GM12875 (cell line): Measurements from ENCODE around the gene RPS27L.

ENCODE experiments used
- H3K4me3 ChIP-seq: one replicate; pipeline ENCODE4 v1.5.1; 2011; ENCODE audit warnings: low read depth, low read length, control low read depth
- CTCF ChIP-seq: IDR thresholded peaks from 2 replicates; pipeline ENCODE4 v1.5.1; 2011; ENCODE audit warnings: low read depth, mild to moderate bottlenecking, control low read depth, inconsistent platforms, low read length, moderate library complexity, borderline replicate concordance; ENCODE audit not compliant: insufficient read depth

The RPS27L gene

GRCh38 chr15:63187589-63188226, 30.4 kb upstream of the RPS27L start:
- no peak overlapping the region for H3K4me3 ChIP-seq

GRCh38 chr15:63186065-63186464, 28.8 kb upstream of the RPS27L start:
- TF ChIP-seq CTCF, result no peak

More at GRCh38 chr15:63187589-63188226, 30.4 kb upstream of the RPS27L start:
- no peak for TF ChIP-seq CTCF

GRCh38 chr15:63185206-63185605, 27.9 kb upstream of the RPS27L start:
- H3K4me3 ChIP-seq, result no peak overlapping the region
- no peak for TF ChIP-seq CTCF

More at GRCh38 chr15:63186065-63186464, 28.8 kb upstream of the RPS27L start:
- no peak overlapping the region for H3K4me3 ChIP-seq

GRCh38 chr15:63181648-63182047, 24.4 kb upstream of the RPS27L start:
- H3K4me3 ChIP-seq, result no peak overlapping the region
- TF ChIP-seq CTCF, result no peak

GRCh38 chr15:63180746-63181145, 23.5 kb upstream of the RPS27L start:
- H3K4me3 ChIP-seq, result no peak overlapping the region
- no peak for TF ChIP-seq CTCF

GRCh38 chr15:63178034-63178433, 20.8 kb upstream of the RPS27L start:
- no peak overlapping the region for H3K4me3 ChIP-seq
- TF ChIP-seq CTCF, result no peak

- H3K4me3 ChIP-seq, result no peak overlapping the region
- no peak for TF ChIP-seq CTCF
These were observed 19.0 kb upstream of the RPS27L start for GRCh38 chr15:63176302-63176701.
